GM12891 (cell line): ENCODE data around the gene EOMES.

Experiments
- DNase-seq: peaks from one replicate; pipeline ENCODE4 v3.0.0; 2011; ENCODE audit warnings: low spot score; ENCODE audit not compliant: insufficient read length
- FAIRE-seq: peaks from 2 replicates; lab custom pipeline; 2011; peaks lifted over from hg19 to GRCh38; lab: Jason Lieb, UNC
- PAX5 ChIP-seq: IDR thresholded peaks from 2 replicates; pipeline ENCODE4 v1.6.1; 2011; ENCODE audit warnings: low read length, moderate library complexity, mild to moderate bottlenecking; ENCODE audit not compliant: insufficient read depth, severe bottlenecking
- POLR2A ChIP-seq: IDR thresholded peaks from 2 replicates; pipeline ENCODE4 v1.6.1; 2011; ENCODE audit warnings: low read depth, low read length, control low read depth
- POLR2AphosphoS5 ChIP-seq: IDR thresholded peaks from 2 replicates; pipeline ENCODE4 v1.6.1; 2011; ENCODE audit warnings: low read depth, low read length, control low read depth
- POU2F2 ChIP-seq: IDR thresholded peaks from 2 replicates; pipeline ENCODE4 v1.6.1; 2011; ENCODE audit warnings: low read depth, mild to moderate bottlenecking, control low read depth, low read length, moderate library complexity
- SPI1 ChIP-seq: IDR thresholded peaks from 2 replicates; pipeline ENCODE4 v1.6.1; 2011; ENCODE audit warnings: low read depth, low read length, control low read depth
- TAF1 ChIP-seq: IDR thresholded peaks from 2 replicates; pipeline ENCODE4 v1.6.1; 2011; ENCODE audit warnings: low read depth, low read length, control low read depth

The EOMES gene

DNA sequence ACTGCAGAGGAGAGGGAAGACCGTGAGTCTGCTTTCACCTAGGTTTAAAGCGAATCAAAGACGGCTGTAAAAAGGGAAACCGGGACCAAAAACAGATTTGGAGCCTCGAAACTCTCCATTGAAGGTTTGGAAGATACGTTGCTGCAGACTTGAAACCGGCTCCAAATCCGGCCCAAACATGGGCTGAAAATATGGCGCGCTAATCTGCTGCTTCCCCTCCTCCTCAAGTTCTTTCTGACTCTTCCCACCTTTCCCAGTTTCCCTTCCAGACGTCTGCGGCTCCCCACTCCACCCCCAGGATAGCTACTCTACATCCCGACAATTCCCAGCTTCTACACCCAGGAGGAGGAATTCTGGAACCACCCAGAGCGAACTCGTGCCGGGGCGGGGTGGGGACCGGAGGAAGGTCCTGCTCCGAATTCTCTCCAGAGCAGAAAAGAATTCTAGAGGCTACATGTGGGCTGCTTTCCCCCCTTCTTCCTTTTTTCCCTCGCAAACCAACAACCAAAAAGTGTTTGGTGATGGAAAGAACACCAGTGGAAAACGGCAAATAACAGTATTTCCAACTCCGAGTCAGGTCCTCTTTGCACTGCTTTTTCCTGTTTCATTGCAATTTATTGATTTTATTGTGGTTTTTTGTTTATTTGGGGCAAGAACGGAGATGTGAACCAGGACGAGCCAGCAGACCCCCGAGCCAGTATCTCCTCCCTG lies 8.5 kb downstream of the EOMES start:
- TF ChIP-seq POLR2A = no peak
- no peak for TF ChIP-seq PAX5
- TF ChIP-seq TAF1 = no peak
- TF ChIP-seq SPI1 = no peak
- TF ChIP-seq POLR2AphosphoS5 = no peak
- no peak for TF ChIP-seq POU2F2
- FAIRE-seq (no peak), DNase-seq (no peak)

- DNase-seq = no peak
- TF ChIP-seq SPI1 = no peak
- no peak for FAIRE-seq
Measured at GRCh38 chr3:27713078-27713423, 9.1 kb downstream of the EOMES start.

DNA sequence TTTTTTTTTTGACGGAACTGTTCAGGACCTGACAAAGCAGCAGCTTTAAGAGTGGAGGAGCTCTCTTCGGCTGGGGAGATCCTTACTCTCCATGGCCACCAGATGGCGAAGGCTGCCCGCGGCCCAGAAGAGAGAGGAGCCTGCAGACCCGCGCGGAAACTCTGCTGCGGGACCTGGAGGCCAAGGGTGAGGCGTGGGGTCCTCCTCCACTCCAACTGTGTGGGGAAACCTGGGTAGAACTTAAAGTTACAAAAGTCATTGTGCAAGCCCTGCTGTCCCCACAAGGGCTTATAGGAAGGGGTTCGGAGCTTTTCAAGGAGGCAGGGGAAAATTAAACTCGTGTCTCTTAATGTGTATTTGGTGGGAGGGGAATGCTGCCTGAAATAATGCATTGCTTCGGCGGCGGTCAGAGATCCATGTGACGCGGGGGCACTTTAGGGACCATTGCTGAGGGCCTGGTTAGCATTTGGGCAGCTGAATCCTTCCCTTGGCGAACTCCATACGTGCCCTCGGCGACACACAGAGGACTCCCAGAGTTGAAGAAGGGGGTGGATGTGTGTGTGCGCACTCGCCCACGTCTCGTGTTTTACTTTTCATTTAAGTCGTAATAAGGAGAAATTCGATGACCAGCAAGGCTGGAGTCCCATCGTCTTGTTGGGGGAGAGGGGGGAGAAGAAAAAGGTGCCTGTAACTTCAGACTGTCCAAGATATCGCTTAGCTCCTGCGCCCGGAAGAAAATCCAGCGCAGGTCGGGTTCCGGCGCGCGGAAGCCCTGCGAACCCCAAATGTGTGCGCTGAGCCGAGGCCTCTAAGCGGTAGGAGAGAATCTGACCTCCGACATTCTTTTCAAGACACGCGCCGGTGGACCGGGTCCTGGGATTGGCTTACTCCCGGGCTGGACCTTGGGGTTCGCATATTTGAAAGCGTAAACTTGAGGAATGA lies 9.7 kb downstream of the EOMES start:
- FAIRE-seq (no peak), DNase-seq (peak; percentile 69)
- no peak for TF ChIP-seq TAF1
- no peak for TF ChIP-seq SPI1
- no peak for TF ChIP-seq POLR2AphosphoS5
- no peak for TF ChIP-seq POLR2A
- no peak for TF ChIP-seq PAX5
- no peak for TF ChIP-seq POU2F2

DNA sequence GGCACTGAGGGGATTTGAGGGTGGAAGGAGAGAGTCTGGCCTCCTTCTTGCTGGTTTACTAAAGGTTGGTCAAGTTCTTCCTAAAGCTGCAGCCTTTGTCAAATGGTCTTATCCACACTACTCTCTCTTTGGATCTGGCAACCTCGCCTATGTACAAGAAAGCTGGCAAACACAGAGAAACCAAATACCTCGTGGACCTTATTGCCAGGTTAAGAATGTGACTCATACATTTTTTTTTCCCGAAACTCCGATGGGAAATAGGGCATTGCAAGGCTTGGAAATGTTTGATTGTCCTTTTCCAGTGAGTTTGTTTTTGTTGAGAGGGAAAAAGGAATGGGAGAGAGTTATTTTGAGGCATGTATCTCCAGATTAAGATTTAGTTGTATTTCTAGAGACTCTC lies 13.9 kb downstream of the EOMES start:
- TF ChIP-seq TAF1 (no peak), POLR2A (no peak), PAX5 (no peak), POLR2AphosphoS5 (no peak), SPI1 (no peak), POU2F2 (no peak)
- no peak for DNase-seq
- no peak for FAIRE-seq

- TF ChIP-seq POLR2A = no peak
- TF ChIP-seq SPI1 = peak; percentile 85
- TF ChIP-seq POLR2AphosphoS5 = no peak
- FAIRE-seq (no peak), DNase-seq (no peak)
Measured at GRCh38 chr3:27699067-27699466, 23.1 kb downstream of the EOMES start.

GRCh38 chr3:27696906-27697305 lies 25.2 kb downstream of the EOMES start:
- FAIRE-seq (no peak), DNase-seq (no peak)
- TF ChIP-seq SPI1 (no peak), POLR2AphosphoS5 (no peak), POU2F2 (no peak), PAX5 (no peak), POLR2A (no peak), TAF1 (no peak)

DNA sequence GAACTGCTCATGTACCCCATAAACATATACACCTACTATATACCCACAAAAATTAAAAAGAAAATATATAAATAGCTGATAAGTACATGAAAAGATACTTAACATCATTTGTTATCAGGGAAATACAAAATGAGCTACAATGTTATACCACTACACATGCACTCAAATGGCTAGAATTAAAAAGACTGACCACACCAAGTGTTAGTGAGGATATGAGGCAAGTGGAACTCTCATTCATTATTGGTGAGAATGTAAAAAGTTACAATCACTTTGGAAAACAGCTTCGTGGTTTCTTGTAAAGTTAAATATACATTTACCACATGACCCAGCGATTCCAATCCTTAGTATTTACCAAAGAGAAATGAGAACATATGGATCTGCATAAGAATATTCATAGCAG lies 26.5 kb downstream of the EOMES start:
- TF ChIP-seq PAX5 (no peak), POU2F2 (no peak), SPI1 (no peak), TAF1 (no peak), POLR2A (no peak), POLR2AphosphoS5 (no peak)
- no peak for DNase-seq
- FAIRE-seq = no peak

GRCh38 chr3:27688053-27688452 lies 34.1 kb downstream of the EOMES start:
- FAIRE-seq = no peak
- DNase-seq = no peak
- TF ChIP-seq POLR2AphosphoS5 = no peak
- no peak for TF ChIP-seq TAF1
- TF ChIP-seq PAX5 = no peak
- no peak for TF ChIP-seq SPI1
- TF ChIP-seq POLR2A = no peak
- no peak for TF ChIP-seq POU2F2

- no peak for DNase-seq
- FAIRE-seq = no peak
- no peak for TF ChIP-seq POLR2A
Measured at GRCh38 chr3:27686642-27687041, 35.5 kb downstream of the EOMES start.

GRCh38 chr3:27685474-27685873 lies 36.6 kb downstream of the EOMES start:
- TF ChIP-seq TAF1 = no peak
- TF ChIP-seq POLR2A = no peak
- TF ChIP-seq PAX5 = no peak
- no peak for TF ChIP-seq POU2F2
- TF ChIP-seq POLR2AphosphoS5 = no peak
- no peak for TF ChIP-seq SPI1
- DNase-seq (no peak), FAIRE-seq (no peak)
